Cardiac fibroblast (primary cell): ENCODE data around the gene TMIE.
"Not testable (repeated sequence)": the region's sequence is repeated elsewhere in the genome, so short reads cannot be mapped to it uniquely, and the experiment has no call there.

Experiments used
- DNase-seq, 2 donors: peaks; one replicate each; pipeline versions ENCODE4 v3.0.0 to v3.0.0-alpha.2; 2010; ENCODE audit warnings: low read depth in 2 of 2
- H3K4me3 ChIP-seq, 2 donors: replicated peaks in 1 of 2; 1 replicate in 1 of 2; 2 replicates in 1 of 2; pipeline ENCODE4 v1.5.1; 2011; ENCODE audit warnings: low read depth in 2 of 2, low read length in 2 of 2, mild to moderate bottlenecking in 2 of 2, moderate library complexity in 1 of 2
- CTCF ChIP-seq: IDR thresholded peaks from one replicate; pipeline ENCODE4 v1.5.1; 2011; ENCODE audit warnings: low read depth, mild to moderate bottlenecking, low read length, inconsistent platforms

Gene TMIE

GRCh38 chr3:46695962-46696894 lies 5.0 kb upstream of the TMIE start:
- H3K4me3 ChIP-seq = no peak overlapping the region
- no peak for TF ChIP-seq CTCF
- DNase-seq = peak in 1 of 2 donors; percentile 22

GRCh38 chr3:46699676-46700523 lies 1.3 kb upstream of the TMIE start:
- TF ChIP-seq CTCF = no peak
- DNase-seq = no peak
- no peak overlapping the region for H3K4me3 ChIP-seq

GRCh38 chr3:46700772-46701171 lies 420 bp upstream of the TMIE start:
- H3K4me3 ChIP-seq = no peak overlapping the region
- no peak for DNase-seq
- no peak for TF ChIP-seq CTCF

GRCh38 chr3:46702246-46703012 lies 1.2 kb downstream of the TMIE start:
- H3K4me3 ChIP-seq = no peak overlapping the region
- no peak for DNase-seq
- TF ChIP-seq CTCF = no peak

GRCh38 chr3:46703013-46703520 lies 1.9 kb downstream of the TMIE start:
- no peak for DNase-seq
- no peak for TF ChIP-seq CTCF
- H3K4me3 ChIP-seq = no peak overlapping the region

GRCh38 chr3:46704346-46704745 lies 3.2 kb downstream of the TMIE start:
- not testable (repeated sequence) for DNase-seq, H3K4me3 ChIP-seq
